ENCODE data around the gene COL4A5. TPM values are rescaled to one million over a fixed set of nuclear protein-coding genes. Genes with fewer than 3 reads are reported as not detected.

Gene COL4A5
- total RNA-seq, 1 experiment from 2014 or later: 8.3 TPM

GRCh38 chrX:108696690-108697089 is 257.1 kb downstream of the COL4A5 start:
- intact Hi-C loops (cut with micrococcal nuclease; ENCODE audit: unreplicated experiment) (loop anchor here (2.0 to 10.0 kb wide), 2 partner anchors 688 to 778 kb away; no protein-coding TSS in a partner anchor), in situ Hi-C loops (cut with HindIII; ENCODE audit: low pct_unique_long_range_greater_than_20kb, low sequenced_read_pairs) (no loop called here)
- TF ChIP-seq TCF7L2 (IDR thresholded peaks at IDR 0.05; ENCODE audit: low read depth, low read length): no peak
- TF ChIP-seq CTCF (IDR thresholded peaks at IDR 0.05): no peak
- no peak for TF ChIP-seq SIN3A (IDR thresholded peaks at IDR 0.05; ENCODE audit: borderline replicate concordance, insufficient read depth, low read depth, low read length)
- TF ChIP-seq POLR2AphosphoS5 (IDR thresholded peaks at IDR 0.05; ENCODE audit: low read depth, low read length): no peak
- no peak for TF ChIP-seq REST (IDR thresholded peaks at IDR 0.05; ENCODE audit: insufficient read depth in 1 of 2, low read depth in 2 of 2, low read length in 1 of 2)
- ATAC-seq (no peak), DNase-seq (ENCODE audit: low read depth, low spot score) (no peak)
- BruUV-seq (replicated peaks): no TSS peak
- Histone ChIP-seq H3K9me3 (ENCODE audit: control insufficient read depth, insufficient read depth, low read depth, low read length) (no peaks in the 10 kb centered on the region), H3K4me3 (ENCODE audit: low read depth in 2 of 2, low read length in 2 of 2) (no peak overlapping the region), H3K4me1 (ENCODE audit: control insufficient read depth, insufficient read depth, low read length) (no peaks in the 10 kb centered on the region), H3K27ac (ENCODE audit: low read length) (no peak overlapping the region), H3K36me3 (ENCODE audit: control insufficient read depth, insufficient read depth, low read length) (no peaks in the 10 kb centered on the region), H3K27me3 (ENCODE audit: control insufficient read depth, insufficient read depth, low read length) (no peaks in the 10 kb centered on the region)
- ChIA-PET POLR2A (no interaction called here), CTCF (no interaction called here)

- H3K9me3 ChIP-seq (ENCODE audit: control insufficient read depth, insufficient read depth, low read depth, low read length): no peaks in the 10 kb centered on the region
- DNase-seq (ENCODE audit: low read depth, low spot score): peak; percentile 8
- TF ChIP-seq CTCF (IDR thresholded peaks at IDR 0.05) (peak; percentile 52; the same call in 1 of the 2 replicates), POLR2AphosphoS5 (IDR thresholded peaks at IDR 0.05; ENCODE audit: low read depth, low read length) (no peak)
- POLR2A ChIA-PET: no interaction called here
- no peak overlapping the region for H3K27ac ChIP-seq (ENCODE audit: low read length)
- CTCF ChIA-PET: interaction anchor here (0.5 to 1.6 kb wide), 6 partner anchors 35 to 908 kb away, joined by 3 to 5 read pairs (median 4); no protein-coding TSS in a partner anchor
- peak; percentile 83; the same call in 1 of the 2 replicates for ATAC-seq
- intact Hi-C loops (cut with micrococcal nuclease; ENCODE audit: unreplicated experiment): loop anchor here (10.0 kb wide), 1 partner anchor 685 kb away; no protein-coding TSS in a partner anchor
- no peaks in the 10 kb centered on the region for H3K4me1 ChIP-seq (ENCODE audit: control insufficient read depth, insufficient read depth, low read length)
- in situ Hi-C loops (cut with HindIII; ENCODE audit: low pct_unique_long_range_greater_than_20kb, low sequenced_read_pairs): no loop called here
- no peak overlapping the region for H3K4me3 ChIP-seq (ENCODE audit: low read depth in 2 of 2, low read length in 2 of 2)
- no TSS peak for BruUV-seq (replicated peaks)
- H3K36me3 ChIP-seq (ENCODE audit: control insufficient read depth, insufficient read depth, low read length): no peaks in the 10 kb centered on the region
- H3K27me3 ChIP-seq (ENCODE audit: control insufficient read depth, insufficient read depth, low read length): peaks cover 2% of the 10 kb centered on the region; the same call in 1 of the 2 replicates
Observed at GRCh38 chrX:108699368-108699767, 259.7 kb downstream of the COL4A5 start.
